ENCODE results near the gene TBC1D22A.

Gene TBC1D22A

DNA sequence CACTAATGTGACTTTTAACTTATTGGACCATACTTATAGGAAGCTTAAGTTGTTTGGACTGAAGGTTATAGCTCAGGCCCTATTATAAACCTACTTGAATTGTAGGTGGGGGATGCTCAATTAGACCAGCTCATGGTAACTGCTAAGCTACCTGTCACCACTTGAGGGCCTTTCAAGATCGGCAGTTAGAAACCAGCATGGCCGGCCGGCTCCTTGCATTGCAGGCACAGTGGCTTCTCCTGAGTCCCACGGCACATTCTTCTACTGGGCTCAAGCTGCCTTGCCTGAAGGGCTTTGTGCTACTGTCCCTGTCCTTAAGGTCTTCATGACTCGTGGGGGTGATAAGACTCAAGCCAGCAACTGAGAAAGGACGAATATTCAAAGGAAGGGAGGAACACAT lies 70.8 kb downstream of the TBC1D22A start:
- CTCF ChIA-PET: interaction anchor here (1.2 to 5.7 kb wide), 5 partner anchors 11 to 32 kb away, joined by 3 to 44 read pairs (median 4); no protein-coding TSS in a partner anchor
- TF ChIP-seq, protein P1, sequence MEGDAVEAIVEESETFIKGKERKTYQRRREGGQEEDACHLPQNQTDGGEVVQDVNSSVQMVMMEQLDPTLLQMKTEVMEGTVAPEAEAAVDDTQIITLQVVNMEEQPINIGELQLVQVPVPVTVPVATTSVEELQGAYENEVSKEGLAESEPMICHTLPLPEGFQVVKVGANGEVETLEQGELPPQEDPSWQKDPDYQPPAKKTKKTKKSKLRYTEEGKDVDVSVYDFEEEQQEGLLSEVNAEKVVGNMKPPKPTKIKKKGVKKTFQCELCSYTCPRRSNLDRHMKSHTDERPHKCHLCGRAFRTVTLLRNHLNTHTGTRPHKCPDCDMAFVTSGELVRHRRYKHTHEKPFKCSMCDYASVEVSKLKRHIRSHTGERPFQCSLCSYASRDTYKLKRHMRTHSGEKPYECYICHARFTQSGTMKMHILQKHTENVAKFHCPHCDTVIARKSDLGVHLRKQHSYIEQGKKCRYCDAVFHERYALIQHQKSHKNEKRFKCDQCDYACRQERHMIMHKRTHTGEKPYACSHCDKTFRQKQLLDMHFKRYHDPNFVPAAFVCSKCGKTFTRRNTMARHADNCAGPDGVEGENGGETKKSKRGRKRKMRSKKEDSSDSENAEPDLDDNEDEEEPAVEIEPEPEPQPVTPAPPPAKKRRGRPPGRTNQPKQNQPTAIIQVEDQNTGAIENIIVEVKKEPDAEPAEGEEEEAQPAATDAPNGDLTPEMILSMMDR (IDR thresholded peaks at IDR 0.05; ENCODE audit: insufficient read depth, low read length, missing control alignments): peak; percentile 24
- H3K4me3 ChIP-seq (ENCODE audit: low read depth, low read length): no peak overlapping the region
- DNase-seq (ENCODE audit: low read depth, low spot score): no peak
- POLR2A ChIA-PET: no interaction called here

DNA sequence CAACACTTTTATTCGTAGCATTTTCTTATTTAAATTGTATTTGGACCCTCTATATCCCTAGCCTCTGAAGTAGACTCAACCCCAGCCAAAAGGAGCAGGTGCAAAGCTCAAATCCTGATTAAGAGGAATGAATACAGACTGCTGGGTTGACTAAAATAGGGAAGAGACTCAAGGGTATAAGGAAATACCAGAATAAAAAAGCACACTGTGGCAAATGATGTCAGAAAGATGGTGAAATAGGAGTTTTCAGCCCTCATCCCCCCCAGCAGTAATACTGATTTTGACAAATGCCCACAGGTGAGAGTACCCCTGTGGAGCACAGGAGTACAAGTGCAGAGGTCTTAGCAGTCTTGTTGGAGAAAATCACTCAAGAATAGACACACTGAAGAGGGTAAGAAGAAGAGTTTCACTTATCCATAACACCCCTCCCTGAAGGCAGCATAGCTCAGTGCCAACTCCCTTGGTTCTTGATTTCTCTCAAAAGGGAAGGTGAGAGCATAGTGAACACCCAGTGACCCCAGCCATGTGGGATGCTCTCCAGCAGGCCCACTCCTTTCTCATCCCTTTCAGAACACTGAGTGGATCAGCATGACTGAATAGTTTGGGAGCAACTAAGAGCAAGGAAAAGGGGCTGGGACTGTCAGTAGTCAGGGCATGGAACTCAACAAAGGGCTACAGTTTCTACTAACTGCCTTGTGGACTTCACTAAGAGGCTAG lies 71.7 kb downstream of the TBC1D22A start:
- CTCF ChIA-PET: interaction anchor here (1.3 to 5.7 kb wide), 4 partner anchors 10 to 33 kb away, joined by 3 to 44 read pairs (median 9); no protein-coding TSS in a partner anchor
- TF ChIP-seq, protein P1 (IDR thresholded peaks at IDR 0.05; ENCODE audit: insufficient read depth, low read length, missing control alignments): no peak
- POLR2A ChIA-PET: no interaction called here

DNA sequence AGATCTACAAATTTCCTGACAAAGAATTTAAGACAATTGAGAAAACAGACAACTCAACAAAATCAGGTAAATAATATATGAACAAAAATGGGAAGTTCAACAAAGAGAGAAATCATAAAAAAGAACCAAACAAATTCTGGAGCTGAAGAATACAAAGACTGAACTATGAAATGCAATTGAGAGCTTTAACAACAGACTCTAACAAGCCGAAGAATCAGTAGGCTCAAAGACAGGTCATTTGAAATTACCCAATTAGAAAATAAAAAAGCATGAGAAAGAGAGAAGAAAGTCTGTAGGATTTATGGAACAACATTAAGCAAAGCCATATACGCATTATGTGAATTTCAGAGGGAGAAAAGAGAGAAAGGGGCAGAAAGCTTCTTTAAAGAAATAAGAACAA lies 72.8 kb downstream of the TBC1D22A start:
- TF ChIP-seq, protein P1 (IDR thresholded peaks at IDR 0.05; ENCODE audit: insufficient read depth, low read length, missing control alignments): no peak
- CTCF ChIA-PET: interaction anchor here (0.9 to 2.1 kb wide), 2 partner anchors 10 to 33 kb away, joined by 3 to 11 read pairs; no protein-coding TSS in a partner anchor
- POLR2A ChIA-PET: no interaction called here
- no peak for DNase-seq (ENCODE audit: low read depth, low spot score)
- no peak overlapping the region for H3K4me3 ChIP-seq (ENCODE audit: low read depth, low read length)

More for the DNA sequence above, 71.7 kb downstream of the TBC1D22A start:
- H3K4me3 ChIP-seq (ENCODE audit: low read depth, low read length): no peak overlapping the region
- no peak for DNase-seq (ENCODE audit: low read depth, low spot score)

DNA sequence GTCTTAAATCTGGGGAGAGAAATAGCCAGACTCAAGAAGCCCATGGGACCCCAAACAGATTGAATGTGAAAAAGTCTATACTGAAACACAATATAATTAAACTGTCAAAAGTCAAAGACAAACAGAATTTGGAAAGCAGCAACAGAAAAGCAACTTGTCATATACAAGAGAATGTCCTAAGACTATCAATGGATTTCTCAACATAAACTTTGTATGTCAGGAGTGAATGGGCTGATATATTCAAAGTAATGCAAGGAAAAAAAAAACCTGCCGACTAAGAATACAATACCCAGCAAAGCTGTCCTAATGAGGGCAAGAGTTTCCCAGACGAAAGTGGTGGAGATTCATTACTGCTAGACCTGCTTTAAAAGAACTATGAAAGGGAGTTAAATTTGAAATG lies 73.2 kb downstream of the TBC1D22A start:
- TF ChIP-seq, protein P1 (IDR thresholded peaks at IDR 0.05; ENCODE audit: insufficient read depth, low read length, missing control alignments): no peak
- CTCF ChIA-PET: interaction anchor here (0.9 to 2.1 kb wide), 2 partner anchors 9 to 33 kb away, joined by 3 to 11 read pairs; no protein-coding TSS in a partner anchor
- H3K4me3 ChIP-seq (ENCODE audit: low read depth, low read length): no peak overlapping the region
- POLR2A ChIA-PET: no interaction called here
- no peak for DNase-seq (ENCODE audit: low read depth, low spot score)

DNA sequence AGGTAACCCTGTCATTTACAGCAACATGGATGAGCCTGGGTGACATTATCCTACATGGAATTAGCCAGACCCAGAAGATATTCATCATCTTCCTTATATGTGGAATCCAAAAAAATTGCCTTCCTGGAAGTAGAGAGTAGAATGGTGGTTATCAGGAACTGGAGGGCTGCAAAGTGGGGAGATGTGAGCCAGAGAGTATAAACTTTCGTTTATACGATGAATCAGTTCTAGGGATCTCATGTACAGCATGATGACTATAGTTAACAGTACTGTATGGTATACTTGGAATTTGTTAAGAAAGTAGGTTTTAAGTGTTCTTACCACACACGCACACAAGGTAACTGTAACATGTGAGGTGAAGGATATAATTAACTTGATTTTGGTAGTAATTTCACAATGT lies 79.1 kb downstream of the TBC1D22A start:
- ChIA-PET CTCF (interaction anchor here (5.0 to 5.4 kb wide), 2 partner anchors 10 to 42 kb away, joined by 44 read pairs; no protein-coding TSS in a partner anchor), POLR2A (no interaction called here)
- no peak for DNase-seq (ENCODE audit: low read depth, low spot score)
- TF ChIP-seq, protein P1 (IDR thresholded peaks at IDR 0.05; ENCODE audit: insufficient read depth, low read length, missing control alignments): no peak
- H3K4me3 ChIP-seq (ENCODE audit: low read depth, low read length): no peak overlapping the region

DNA sequence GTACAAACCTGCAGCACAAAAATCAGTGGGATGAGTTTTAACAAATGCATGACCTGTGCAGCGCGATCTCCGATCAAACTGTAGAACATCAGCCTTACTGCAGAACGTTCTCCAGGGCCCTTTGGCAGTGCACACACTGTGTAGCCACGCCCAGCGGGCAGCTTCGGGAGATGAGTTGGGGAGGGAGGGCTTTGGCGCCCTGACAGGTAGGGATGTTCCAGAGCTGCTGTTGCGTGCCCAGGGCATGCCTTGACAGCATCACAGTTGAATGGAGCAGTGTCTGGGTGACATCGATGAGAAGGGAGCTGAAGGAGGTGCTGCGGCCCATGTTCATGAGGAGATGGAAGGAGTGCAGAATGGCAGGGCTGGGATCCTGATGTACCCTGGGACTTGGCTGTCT lies 80.2 kb downstream of the TBC1D22A start:
- POLR2A ChIA-PET: no interaction called here
- TF ChIP-seq, protein P1 (IDR thresholded peaks at IDR 0.05; ENCODE audit: insufficient read depth, low read length, missing control alignments): no peak
- CTCF ChIA-PET: interaction anchor here (0.7 to 5.4 kb wide), 6 partner anchors 11 to 1649 kb away, joined by 3 to 44 read pairs (median 25); no protein-coding TSS in a partner anchor
- DNase-seq (ENCODE audit: low read depth, low spot score): no peak
- no peak overlapping the region for H3K4me3 ChIP-seq (ENCODE audit: low read depth, low read length)
